SK-N-SH treated with all-trans-retinoic acid at 6 μM for 48 hours (cell line): ENCODE measurements around the gene KLHL29.

Experiments
- ARNTL ChIP-seq: fragments of 450-650 bp; formaldehyde crosslinking; IDR thresholded peaks from 2 replicates; pipeline ENCODE4 v1.5.0; 2020; ENCODE audit warnings: low read depth, mild to moderate bottlenecking, moderate library complexity, borderline replicate concordance
- CSRNP3 ChIP-seq: fragments of 250-450 bp; sonication (Bioruptor Pico); IDR thresholded peaks from 2 replicates; pipeline ENCODE4 v1.5.1; 2021; ENCODE audit warnings: mild to moderate bottlenecking, moderate library complexity
- PATZ1 ChIP-seq: fragments of 250-450 bp; sonication (Bioruptor Pico); IDR thresholded peaks from 2 replicates; pipeline ENCODE4 v1.8.0; 2020; ENCODE audit warnings: mild to moderate bottlenecking, moderate library complexity, borderline replicate concordance
- PPARA ChIP-seq: fragments of 250-450 bp; sonication (Bioruptor Pico); IDR thresholded peaks from 2 replicates; pipeline ENCODE4 v1.5.0; 2020; ENCODE audit warnings: mild to moderate bottlenecking, borderline replicate concordance
- RARB ChIP-seq: fragments of 250-450 bp; sonication (Bioruptor Pico); IDR thresholded peaks from 2 replicates; pipeline ENCODE4 v1.8.0; 2021; ENCODE audit warnings: mild to moderate bottlenecking, moderate library complexity
- ZC3H10 ChIP-seq: fragments of 250-450 bp; sonication (Bioruptor Pico); IDR thresholded peaks from 2 replicates; pipeline ENCODE4 v1.5.1; 2021; ENCODE audit warnings: mild to moderate bottlenecking, moderate library complexity
- ZFP3 ChIP-seq: fragments of 250-450 bp; sonication (Bioruptor Pico); IDR thresholded peaks from 2 replicates; pipeline ENCODE4 v1.5.0; 2020; ENCODE audit warnings: mild to moderate bottlenecking, moderate library complexity
- ZNF565 ChIP-seq: fragments of 450-650 bp; formaldehyde crosslinking; conservative IDR thresholded peaks from 2 replicates; pipeline ENCODE4 v1.5.0; 2020; ENCODE audit warnings: low read depth, mild to moderate bottlenecking, moderate library complexity

- TF ChIP-seq ZNF565 (CRISPR knock-in tag), result no peak
- TF ChIP-seq PPARA (CRISPR knock-in tag), result no peak
- no peak for TF ChIP-seq ZC3H10 (CRISPR knock-in tag)
- no peak for TF ChIP-seq RARB
- no peak for TF ChIP-seq ARNTL (CRISPR knock-in tag)
- no peak for TF ChIP-seq CSRNP3
- TF ChIP-seq PATZ1 (CRISPR knock-in tag), result no peak
- no peak for TF ChIP-seq ZFP3 (CRISPR knock-in tag)
These were observed 301.5 kb downstream of the KLHL29 start for GRCh38 chr2:23686405-23687029.
